ENCODE data around the gene TTC29. TPM values are rescaled to one million over a fixed set of nuclear protein-coding genes. Genes with fewer than 3 reads are reported as not detected.

The TTC29 gene
- total and polyA plus RNA-seq, 9 of the 15 experiments (the other 6 are each of a cell fraction or from before 2014, with no cell fraction given): 0.04 TPM; not detected in 8

- TF ChIP-seq CUX1 (CRISPR knock-in tag; IDR thresholded peaks at IDR 0.05) (no peak), LARP7 (IDR thresholded peaks at IDR 0.05) (no peak), ZNF512 (tag; IDR thresholded peaks at IDR 0.05) (no peak), NR3C1 (CRISPR knock-in tag; IDR thresholded peaks at IDR 0.05) (no peak)
Observed at GRCh38 chr4:146978641-146979040, 33.0 kb upstream of the TTC29 start (continued).

- H3K4me1 ChIP-seq (replicated peaks in 1 of 2; ENCODE audit: control insufficient read depth in 2 of 2, insufficient read depth in 2 of 2, low read length in 2 of 2): no peaks in the 10 kb centered on the region
- no peak overlapping the region for H3K27ac ChIP-seq (ENCODE audit: extremely low read depth, low read depth, low read length)
- CTCF ChIA-PET (ENCODE audit: low intra/inter-chr PET ratio): no interaction called here
- no peak overlapping the region for H3K4me2 ChIP-seq (ENCODE audit: insufficient read depth, low read length)
- H4K20me1 ChIP-seq (replicated peaks; ENCODE audit: control insufficient read depth, insufficient read depth, low read length): no peaks in the 10 kb centered on the region
- in situ Hi-C loops (cut with MboI): no loop called here
- POLR2A ChIA-PET: no interaction called here
- H3K9ac ChIP-seq (ENCODE audit: insufficient read depth in 1 of 2, low read depth in 2 of 2, low read length in 2 of 2): no peak overlapping the region
- no peaks in the 10 kb centered on the region for H3K36me3 ChIP-seq (ENCODE audit: control insufficient read depth, insufficient read depth, low read length)
- no TSS peak for BruUV-seq (replicated peaks)
- ATAC-seq: no peak
- no peaks in the 10 kb centered on the region for H3K79me2 ChIP-seq (ENCODE audit: control insufficient read depth, insufficient read depth, low read length)
- no peaks in the 10 kb centered on the region for H3K27me3 ChIP-seq (ENCODE audit: control insufficient read depth in 2 of 2, insufficient read depth in 2 of 2, low read length in 2 of 2)
- 0% methylated on average over 1 of the region's 1 CpG for WGBS (ENCODE audit: insufficient coverage, low coverage, missing lambda C conversion rate)
- intact Hi-C loops (cut with micrococcal nuclease): no loop called here
- FAIRE-seq: no peak
- no peak overlapping the region for H3K4me3 ChIP-seq
- H3K9me3 ChIP-seq (replicated peaks; ENCODE audit: control insufficient read depth, insufficient read depth, low read depth, low read length): no peaks in the 10 kb centered on the region
- no peak for DNase-seq (ENCODE audit: extremely low read depth in 1 of 4, low spot score in 3 of 4)
- no peaks in the 10 kb centered on the region for H3K9me1 ChIP-seq (ENCODE audit: control insufficient read depth, insufficient read depth, low read length)
- H2AFZ ChIP-seq (ENCODE audit: low read depth, low read length): no peak overlapping the region
- TF ChIP-seq HLTF (IDR thresholded peaks at IDR 0.05): no peak
- no peak for TF ChIP-seq ETV6 (IDR thresholded peaks at IDR 0.05; ENCODE audit: borderline replicate concordance in 1 of 2, low read depth in 2 of 2, low read length in 1 of 2)
- TF ChIP-seq ETV6 (CRISPR knock-in tag; IDR thresholded peaks at IDR 0.05; ENCODE audit: borderline replicate concordance): no peak
- TF ChIP-seq MYNN (IDR thresholded peaks at IDR 0.05): no peak
- no peak for TF ChIP-seq MYNN (CRISPR knock-in tag; IDR thresholded peaks at IDR 0.05)
- no peak for TF ChIP-seq TEAD1 (CRISPR knock-in tag; IDR thresholded peaks at IDR 0.05)
- TF ChIP-seq CHD4 (IDR thresholded peaks at IDR 0.05; ENCODE audit: insufficient read depth, insufficient replicate concordance, low read depth, low read length, poor library complexity, severe bottlenecking): no peak
- no peak for TF ChIP-seq EGR1 (conservative IDR thresholded peaks at IDR 0.05)
- no peak for TF ChIP-seq SRSF9 (IDR thresholded peaks at IDR 0.05; ENCODE audit: borderline replicate concordance, low read depth, low read length)
- TF ChIP-seq MTF1 (CRISPR knock-in tag; IDR thresholded peaks at IDR 0.05; ENCODE audit: borderline replicate concordance): no peak
- TF ChIP-seq GTF2F1 (IDR thresholded peaks at IDR 0.05; ENCODE audit: low read depth, low read length): no peak
- TF ChIP-seq RAD51 (IDR thresholded peaks at IDR 0.05; ENCODE audit: borderline replicate concordance, low read depth): no peak
- TF ChIP-seq IRF2 (CRISPR knock-in tag; IDR thresholded peaks at IDR 0.05): no peak
- no peak for TF ChIP-seq SOX6 (IDR thresholded peaks at IDR 0.05)
- TF ChIP-seq RNF2 (IDR thresholded peaks at IDR 0.05): no peak
Observed at GRCh38 chr4:146976145-146976544, 30.5 kb upstream of the TTC29 start.
